Measurements from ENCODE around the gene SHC2. TPM values are rescaled to one million over a fixed set of nuclear protein-coding genes. Genes with fewer than 3 reads are reported as not detected.
"Not testable (repeated sequence)": the region's sequence is repeated elsewhere in the genome, so short reads cannot be mapped to it uniquely, and the experiment has no call there.

Gene SHC2
- total and polyA plus RNA-seq, 11 donors: 6.7 to 35.8 (median 14.6) TPM

GRCh38 chr19:389255-389934 lies 71.4 kb downstream of the SHC2 start:
- 49 to 62% (median 60%) methylated on average over 18 to 21 of the region's 21 CpGs for WGBS, 4 donors
- Histone ChIP-seq H3K36me3 (no peaks in the 10 kb centered on the region), H3K9me3 (no peaks in the 10 kb centered on the region), H3K27me3 (peaks cover 0 to 32% (median 3%) of the 10 kb centered on the region in 9 donors), H3K4me1 (no peaks in the 10 kb centered on the region), H3K27ac (no peak overlapping the region), H3K4me3 (no peak overlapping the region)
- TF ChIP-seq, protein P1, sequence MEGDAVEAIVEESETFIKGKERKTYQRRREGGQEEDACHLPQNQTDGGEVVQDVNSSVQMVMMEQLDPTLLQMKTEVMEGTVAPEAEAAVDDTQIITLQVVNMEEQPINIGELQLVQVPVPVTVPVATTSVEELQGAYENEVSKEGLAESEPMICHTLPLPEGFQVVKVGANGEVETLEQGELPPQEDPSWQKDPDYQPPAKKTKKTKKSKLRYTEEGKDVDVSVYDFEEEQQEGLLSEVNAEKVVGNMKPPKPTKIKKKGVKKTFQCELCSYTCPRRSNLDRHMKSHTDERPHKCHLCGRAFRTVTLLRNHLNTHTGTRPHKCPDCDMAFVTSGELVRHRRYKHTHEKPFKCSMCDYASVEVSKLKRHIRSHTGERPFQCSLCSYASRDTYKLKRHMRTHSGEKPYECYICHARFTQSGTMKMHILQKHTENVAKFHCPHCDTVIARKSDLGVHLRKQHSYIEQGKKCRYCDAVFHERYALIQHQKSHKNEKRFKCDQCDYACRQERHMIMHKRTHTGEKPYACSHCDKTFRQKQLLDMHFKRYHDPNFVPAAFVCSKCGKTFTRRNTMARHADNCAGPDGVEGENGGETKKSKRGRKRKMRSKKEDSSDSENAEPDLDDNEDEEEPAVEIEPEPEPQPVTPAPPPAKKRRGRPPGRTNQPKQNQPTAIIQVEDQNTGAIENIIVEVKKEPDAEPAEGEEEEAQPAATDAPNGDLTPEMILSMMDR (IDR thresholded peaks at IDR 0.05): no peak
- TF ChIP-seq POLR2A (IDR thresholded peaks at IDR 0.05): no peak
- intact Hi-C loops (cut with DNase I): loop anchor here in 1 of 10 donors (10.0 kb wide), 1 partner anchor 95 kb away; no protein-coding TSS in a partner anchor
- ATAC-seq: peak in 1 of 4 donors; percentile 15
- peak in 2 of 5 donors; percentile 12 to 16 for DNase-seq

DNA sequence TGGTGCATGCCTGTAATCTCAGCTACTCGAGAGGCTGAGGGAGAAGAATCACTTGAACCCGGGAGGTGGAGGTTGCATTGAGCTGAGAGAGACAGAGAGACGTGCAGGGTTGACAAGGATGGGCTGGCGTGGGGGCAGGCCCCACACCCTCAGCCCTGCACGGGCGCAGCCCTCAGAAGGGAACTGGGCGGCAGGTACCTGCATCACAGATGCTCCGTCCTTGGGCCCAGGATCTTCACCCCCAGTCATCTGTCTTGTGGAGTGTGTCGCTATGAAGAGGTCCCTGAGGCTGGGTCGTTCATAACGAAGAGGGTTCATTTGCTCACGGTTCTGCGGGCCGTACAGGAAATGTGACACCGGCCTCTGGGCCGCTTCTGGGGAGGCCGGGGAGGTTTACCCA lies 72.1 kb downstream of the SHC2 start:
- ATAC-seq (peak in 1 of 4 donors; percentile 27), DNase-seq (peak in 1 of 5 donors; percentile 16)
- H3K27ac ChIP-seq: no peak overlapping the region
- H3K36me3 ChIP-seq: no peaks in the 10 kb centered on the region
- H3K9me3 ChIP-seq: no peaks in the 10 kb centered on the region
- H3K4me1 ChIP-seq: peaks cover 0 to 4% (median 0%) of the 10 kb centered on the region in 12 donors
- no peak overlapping the region for H3K4me3 ChIP-seq
- WGBS, 4 donors: 78 to 84% (median 82%) methylated on average over 17 of the region's 17 CpGs
- TF ChIP-seq, protein P1 (IDR thresholded peaks at IDR 0.05): no peak
- TF ChIP-seq POLR2A (IDR thresholded peaks at IDR 0.05): no peak
- peaks cover 0 to 39% (median 3%) of the 10 kb centered on the region in 9 donors for H3K27me3 ChIP-seq
- intact Hi-C loops (cut with DNase I): loop anchor here in 1 of 10 donors (10.0 kb wide), 1 partner anchor 96 kb away; no protein-coding TSS in a partner anchor

DNA sequence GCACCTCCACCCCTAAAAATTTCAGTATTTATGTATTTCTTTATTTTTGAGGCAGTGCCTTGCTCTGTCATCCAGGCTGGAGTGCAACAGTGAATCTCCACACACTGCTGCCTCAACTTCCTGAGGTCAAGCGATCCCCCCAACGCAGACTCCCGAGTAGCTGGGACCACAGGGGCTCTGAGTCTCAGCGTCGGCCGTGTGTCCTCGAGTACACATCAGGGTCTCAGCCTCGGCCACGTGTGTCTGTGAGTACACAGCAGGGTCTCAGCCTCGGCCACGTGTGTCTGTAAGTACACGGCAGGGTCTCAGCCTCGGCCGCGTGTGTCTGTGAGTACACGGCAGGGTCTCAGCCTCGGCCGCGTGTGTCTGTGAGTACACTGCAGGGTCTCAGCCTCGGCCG lies 73.1 kb downstream of the SHC2 start:
- Histone ChIP-seq H3K9me3 (no peaks in the 10 kb centered on the region), H3K27me3 (peaks cover 0 to 48% (median 12%) of the 10 kb centered on the region in 9 donors), H3K36me3 (no peaks in the 10 kb centered on the region), H3K4me3 (no peak overlapping the region), H3K27ac (no peak overlapping the region), H3K4me1 (peaks cover 0 to 4% (median 0%) of the 10 kb centered on the region in 12 donors)
- DNase-seq (no peak), ATAC-seq (no peak)
- WGBS, 4 donors: 82 to 88% (median 84%) methylated on average over 19 to 21 of the region's 21 CpGs
- intact Hi-C loops (cut with DNase I): loop anchor here in 1 of 10 donors (10.0 kb wide), 1 partner anchor 97 kb away; no protein-coding TSS in a partner anchor
- TF ChIP-seq, protein P1 (IDR thresholded peaks at IDR 0.05): no peak
- no peak for TF ChIP-seq POLR2A (IDR thresholded peaks at IDR 0.05)

- not testable (repeated sequence) for DNase-seq, ATAC-seq, H3K36me3 ChIP-seq, H3K4me1 ChIP-seq, H3K27ac ChIP-seq, H3K9me3 ChIP-seq, H3K4me3 ChIP-seq
- intact Hi-C loops (cut with DNase I): loop anchor here in 1 of 10 donors (10.0 kb wide), 1 partner anchor 98 kb away; no protein-coding TSS in a partner anchor
- H3K27me3 ChIP-seq: peaks cover 0 to 52% (median 15%) of the 10 kb centered on the region in 9 donors
- 27 to 61% (median 35%) methylated on average over 6 to 17 of the region's 22 CpGs for WGBS, 4 donors
Observed at GRCh38 chr19:386632-387301, 74.1 kb downstream of the SHC2 start.

GRCh38 chr19:386189-386588 lies 74.6 kb downstream of the SHC2 start:
- 53 to 82% (median 73%) methylated on average over 8 of the region's 8 CpGs for WGBS, 4 donors
- ATAC-seq, H3K4me1 ChIP-seq, H3K4me3 ChIP-seq, H3K9me3 ChIP-seq, H3K27ac ChIP-seq, DNase-seq, H3K36me3 ChIP-seq: not testable (repeated sequence)
- intact Hi-C loops (cut with DNase I): loop anchor here in 1 of 10 donors (10.0 kb wide), 1 partner anchor 99 kb away; no protein-coding TSS in a partner anchor
- H3K27me3 ChIP-seq: peaks cover 0 to 52% (median 15%) of the 10 kb centered on the region in 9 donors
